ENCODE results near the gene SPECC1. TPM values are rescaled to one million over a fixed set of nuclear protein-coding genes. Genes with fewer than 3 reads are reported as not detected.

Gene SPECC1
- total RNA-seq, 1 experiment from 2014 or later, result 128 TPM

- CTCF ChIA-PET, result no interaction called here
- peaks cover 21% of the 10 kb centered on the region for H3K36me3 ChIP-seq (ENCODE audit: low read depth)
- BruUV-seq (replicated peaks), result no TSS peak
These were observed 248.6 kb downstream of the SPECC1 start for GRCh38 chr17:20257798-20258197.

DNA sequence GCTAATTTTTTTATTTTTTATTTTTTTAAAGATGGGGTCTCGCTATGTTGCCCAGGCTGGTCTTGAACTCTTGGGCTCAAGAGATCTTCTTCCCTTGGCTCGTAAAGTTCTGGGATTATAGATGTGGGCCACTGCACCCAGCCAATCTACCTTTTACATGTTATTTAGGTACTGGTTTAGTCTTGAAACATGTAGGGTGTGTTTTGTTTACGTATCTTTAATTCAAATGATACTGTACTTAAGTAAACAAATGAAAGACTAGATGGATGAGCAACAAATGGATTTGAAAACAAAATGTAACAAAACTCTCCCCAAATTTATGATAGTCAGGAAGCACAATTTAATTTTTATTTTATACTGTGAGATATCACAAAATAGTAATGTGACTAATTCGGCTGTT, 250.5 kb downstream of the SPECC1 start:
- no peaks in the 10 kb centered on the region for H3K9me2 ChIP-seq (ENCODE audit: insufficient read depth)
- peaks cover 18% of the 10 kb centered on the region for H3K36me3 ChIP-seq (ENCODE audit: low read depth)
- H3K27ac ChIP-seq, result no peak overlapping the region
- ChIA-PET POLR2A (ENCODE audit: unreplicated experiment) (no interaction called here), CTCF (no interaction called here)
- no peaks in the 10 kb centered on the region for H3F3A ChIP-seq (ENCODE audit: insufficient read depth, low read depth)
- H3K4me1 ChIP-seq (replicated peaks; ENCODE audit: insufficient read depth), result no peaks in the 10 kb centered on the region
- no peaks in the 10 kb centered on the region for H3K79me2 ChIP-seq (ENCODE audit: low read depth)
- no peak for TF ChIP-seq EZH2 (IDR thresholded peaks at IDR 0.05; ENCODE audit: low read depth)
- no peak for TF ChIP-seq CTCF (conservative IDR thresholded peaks at IDR 0.05)
- BruUV-seq (replicated peaks), result no TSS peak
- no peak overlapping the region for H2AFZ ChIP-seq
- H4K20me1 ChIP-seq (ENCODE audit: insufficient read depth), result no peaks in the 10 kb centered on the region
- H3K27me3 ChIP-seq (ENCODE audit: insufficient read depth, low read depth), result no peaks in the 10 kb centered on the region
- no peak overlapping the region for H3K4me2 ChIP-seq
- intact Hi-C loops (cut with micrococcal nuclease; ENCODE audit: unreplicated experiment), result no loop called here
- no peak overlapping the region for H3K4me3 ChIP-seq
- DNase-seq, result no peak
- no peaks in the 10 kb centered on the region for H3K9me3 ChIP-seq (ENCODE audit: insufficient read depth, low read depth)

More at GRCh38 chr17:20257798-20258197, 248.6 kb downstream of the SPECC1 start:
- H3K4me3 ChIP-seq, result no peak overlapping the region
- no peaks in the 10 kb centered on the region for H3K4me1 ChIP-seq (replicated peaks; ENCODE audit: insufficient read depth)
- H2AFZ ChIP-seq, result no peak overlapping the region
- no peak overlapping the region for H3K27ac ChIP-seq
- POLR2A ChIA-PET (ENCODE audit: unreplicated experiment), result no interaction called here
- no peak overlapping the region for H3K4me2 ChIP-seq
- intact Hi-C loops (cut with micrococcal nuclease; ENCODE audit: unreplicated experiment), result no loop called here
- H3K9me2 ChIP-seq (ENCODE audit: insufficient read depth), result no peaks in the 10 kb centered on the region
- no peaks in the 10 kb centered on the region for H3F3A ChIP-seq (ENCODE audit: insufficient read depth, low read depth)
- DNase-seq, result no peak
- no peaks in the 10 kb centered on the region for H4K20me1 ChIP-seq (ENCODE audit: insufficient read depth)
- no peaks in the 10 kb centered on the region for H3K27me3 ChIP-seq (ENCODE audit: insufficient read depth, low read depth)
- no peak for TF ChIP-seq CTCF (conservative IDR thresholded peaks at IDR 0.05)
- TF ChIP-seq EZH2 (IDR thresholded peaks at IDR 0.05; ENCODE audit: low read depth), result no peak
- H3K9me3 ChIP-seq (ENCODE audit: insufficient read depth, low read depth), result no peaks in the 10 kb centered on the region
- H3K79me2 ChIP-seq (ENCODE audit: low read depth), result no peaks in the 10 kb centered on the region

DNA sequence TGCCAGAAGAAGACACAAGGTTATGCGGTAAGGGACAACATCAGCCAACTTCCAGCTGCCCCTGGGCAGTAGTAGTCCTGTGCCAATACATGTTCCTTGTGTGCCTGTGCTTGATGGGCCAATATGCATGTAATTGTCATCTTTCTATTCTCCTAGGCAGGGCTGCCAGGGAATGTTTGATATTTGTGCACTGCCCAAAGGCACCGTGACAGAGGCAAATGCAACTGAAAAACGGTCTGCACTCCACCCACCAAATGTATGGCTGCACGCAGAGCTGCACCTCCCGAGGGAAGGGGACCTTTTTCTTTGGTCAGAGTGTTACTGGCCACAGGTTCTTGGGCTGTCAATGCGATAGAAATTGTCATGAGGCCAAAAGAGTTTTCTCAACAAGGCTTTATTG, 251.1 kb downstream of the SPECC1 start:
- POLR2A ChIA-PET (ENCODE audit: unreplicated experiment), result no interaction called here
- Histone ChIP-seq H3K4me3 (no peak overlapping the region), H3K9me2 (ENCODE audit: insufficient read depth) (no peaks in the 10 kb centered on the region), H3K27me3 (ENCODE audit: insufficient read depth, low read depth) (no peaks in the 10 kb centered on the region), H3K4me2 (no peak overlapping the region), H4K20me1 (ENCODE audit: insufficient read depth) (no peaks in the 10 kb centered on the region), H2AFZ (no peak overlapping the region), H3F3A (ENCODE audit: insufficient read depth, low read depth) (no peaks in the 10 kb centered on the region), H3K27ac (no peak overlapping the region), H3K36me3 (ENCODE audit: low read depth) (peaks cover 18% of the 10 kb centered on the region), H3K79me2 (ENCODE audit: low read depth) (no peaks in the 10 kb centered on the region), H3K4me1 (replicated peaks; ENCODE audit: insufficient read depth) (no peaks in the 10 kb centered on the region), H3K9me3 (ENCODE audit: insufficient read depth, low read depth) (no peaks in the 10 kb centered on the region)
- no TSS peak for BruUV-seq (replicated peaks)
- TF ChIP-seq CTCF (conservative IDR thresholded peaks at IDR 0.05) (no peak), EZH2 (IDR thresholded peaks at IDR 0.05; ENCODE audit: low read depth) (no peak)
- CTCF ChIA-PET, result no interaction called here
- DNase-seq, result no peak
- intact Hi-C loops (cut with micrococcal nuclease; ENCODE audit: unreplicated experiment), result no loop called here

All from PC-9 (cell line).